ENCODE measurements around the gene SCYL2. TPM values are rescaled to one million over a fixed set of nuclear protein-coding genes. Genes with fewer than 3 reads are reported as not detected.

Gene SCYL2
- total RNA-seq, 1 donor from 2014 or later = 68.7 TPM

DNA sequence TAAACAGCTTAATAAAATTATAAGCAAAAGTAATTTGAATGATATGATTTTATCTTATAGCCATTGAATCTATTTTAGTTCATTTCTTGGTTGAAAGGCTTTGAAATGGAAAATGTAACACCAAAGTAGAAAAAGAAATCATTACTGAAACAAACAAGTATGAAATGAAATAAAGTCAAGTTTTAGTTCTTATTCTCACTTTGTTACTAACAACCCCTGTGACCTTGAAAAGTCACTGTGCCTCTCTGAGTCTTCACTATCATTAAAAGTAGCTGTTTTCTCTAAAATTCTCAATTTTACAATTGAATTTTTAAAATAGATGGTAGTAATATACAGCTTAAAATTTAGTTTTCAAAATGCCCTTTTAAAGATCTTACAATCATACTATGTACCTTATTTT lies 57.5 kb downstream of the SCYL2 start:
- DNase-seq (ENCODE audit: low read depth) (no peak), FAIRE-seq (no peak)
- Mint-ChIP-seq H3K27ac (ENCODE audit: unreplicated experiment) (no peak overlapping the region), H3K36me3 (ENCODE audit: low read depth, unreplicated experiment) (peaks cover 4% of the 10 kb centered on the region), H3K4me3 (ENCODE audit: unreplicated experiment) (no peak overlapping the region), H3K9me3 (ENCODE audit: unreplicated experiment) (no peaks in the 10 kb centered on the region), H3K4me1 (ENCODE audit: low read depth, unreplicated experiment) (no peaks in the 10 kb centered on the region), H3K27me3 (ENCODE audit: low read depth, unreplicated experiment) (no peaks in the 10 kb centered on the region)
- no peaks in the 10 kb centered on the region for H4K20me1 ChIP-seq (ENCODE audit: insufficient read depth, low read length)
- H3K36me3 ChIP-seq (ENCODE audit: insufficient read depth, low read length) = peaks cover 15% of the 10 kb centered on the region
- no peak overlapping the region for H3K9ac ChIP-seq (ENCODE audit: low read length)
- TF ChIP-seq, protein P1, sequence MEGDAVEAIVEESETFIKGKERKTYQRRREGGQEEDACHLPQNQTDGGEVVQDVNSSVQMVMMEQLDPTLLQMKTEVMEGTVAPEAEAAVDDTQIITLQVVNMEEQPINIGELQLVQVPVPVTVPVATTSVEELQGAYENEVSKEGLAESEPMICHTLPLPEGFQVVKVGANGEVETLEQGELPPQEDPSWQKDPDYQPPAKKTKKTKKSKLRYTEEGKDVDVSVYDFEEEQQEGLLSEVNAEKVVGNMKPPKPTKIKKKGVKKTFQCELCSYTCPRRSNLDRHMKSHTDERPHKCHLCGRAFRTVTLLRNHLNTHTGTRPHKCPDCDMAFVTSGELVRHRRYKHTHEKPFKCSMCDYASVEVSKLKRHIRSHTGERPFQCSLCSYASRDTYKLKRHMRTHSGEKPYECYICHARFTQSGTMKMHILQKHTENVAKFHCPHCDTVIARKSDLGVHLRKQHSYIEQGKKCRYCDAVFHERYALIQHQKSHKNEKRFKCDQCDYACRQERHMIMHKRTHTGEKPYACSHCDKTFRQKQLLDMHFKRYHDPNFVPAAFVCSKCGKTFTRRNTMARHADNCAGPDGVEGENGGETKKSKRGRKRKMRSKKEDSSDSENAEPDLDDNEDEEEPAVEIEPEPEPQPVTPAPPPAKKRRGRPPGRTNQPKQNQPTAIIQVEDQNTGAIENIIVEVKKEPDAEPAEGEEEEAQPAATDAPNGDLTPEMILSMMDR (IDR thresholded peaks at IDR 0.05; ENCODE audit: insufficient read depth, low read depth, low read length) = no peak
- TF ChIP-seq EZH2 (IDR thresholded peaks at IDR 0.05; ENCODE audit: insufficient read depth, low read length) = no peak
- H3K9me3 ChIP-seq (ENCODE audit: insufficient read depth, low read depth, low read length) = no peaks in the 10 kb centered on the region
- no peaks in the 10 kb centered on the region for H3K79me2 ChIP-seq (ENCODE audit: insufficient read depth, low read length)
- no peak overlapping the region for H2AFZ ChIP-seq (ENCODE audit: low read depth, low read length)
- no peaks in the 10 kb centered on the region for H3K27me3 ChIP-seq (ENCODE audit: insufficient read depth, low read length)
- H3K27ac ChIP-seq (ENCODE audit: low read depth, low read length) = no peak overlapping the region
- no peak overlapping the region for H3K4me2 ChIP-seq (ENCODE audit: low read length)
- H3K4me1 ChIP-seq (ENCODE audit: insufficient read depth, low read length) = no peaks in the 10 kb centered on the region
- H3K4me3 ChIP-seq (ENCODE audit: insufficient read depth, low read depth, low read length) = no peak overlapping the region

DNA sequence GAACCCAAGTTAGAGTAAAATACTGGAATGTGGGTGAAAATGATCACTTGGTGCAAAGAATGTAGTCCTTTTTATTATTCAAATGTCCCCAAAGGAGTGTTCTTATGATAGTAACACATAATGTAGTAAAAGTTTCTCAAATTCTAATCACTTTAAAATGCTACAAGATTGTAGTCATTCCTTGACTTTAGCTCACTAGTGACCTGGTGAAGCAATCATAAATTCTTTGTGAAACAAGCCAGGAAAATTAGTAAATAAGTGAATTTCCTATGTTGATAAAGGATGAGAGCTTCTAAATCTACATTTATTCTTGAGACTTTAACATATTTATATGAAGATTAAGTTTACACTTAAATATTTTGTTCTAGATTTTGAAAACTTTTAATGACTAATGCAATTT lies 59.2 kb downstream of the SCYL2 start:
- Histone ChIP-seq H3K27ac (ENCODE audit: low read depth, low read length) (no peak overlapping the region), H3K4me2 (ENCODE audit: low read length) (no peak overlapping the region), H3K9ac (ENCODE audit: low read length) (no peak overlapping the region), H2AFZ (ENCODE audit: low read depth, low read length) (no peak overlapping the region), H3K4me1 (ENCODE audit: insufficient read depth, low read length) (no peaks in the 10 kb centered on the region), H3K27me3 (ENCODE audit: insufficient read depth, low read length) (no peaks in the 10 kb centered on the region), H3K4me3 (ENCODE audit: insufficient read depth, low read depth, low read length) (no peak overlapping the region), H3K79me2 (ENCODE audit: insufficient read depth, low read length) (no peaks in the 10 kb centered on the region), H3K36me3 (ENCODE audit: insufficient read depth, low read length) (peaks cover 25% of the 10 kb centered on the region), H4K20me1 (ENCODE audit: insufficient read depth, low read length) (no peaks in the 10 kb centered on the region), H3K9me3 (ENCODE audit: insufficient read depth, low read depth, low read length) (no peaks in the 10 kb centered on the region)
- peaks cover 3% of the 10 kb centered on the region for H3K36me3 Mint-ChIP-seq (ENCODE audit: low read depth, unreplicated experiment)
- no peak for FAIRE-seq
- H3K27me3 Mint-ChIP-seq (ENCODE audit: low read depth, unreplicated experiment) = no peaks in the 10 kb centered on the region
- H3K4me3 Mint-ChIP-seq (ENCODE audit: unreplicated experiment) = no peak overlapping the region
- no peak overlapping the region for H3K27ac Mint-ChIP-seq (ENCODE audit: unreplicated experiment)
- no peak for DNase-seq (ENCODE audit: low read depth)
- no peaks in the 10 kb centered on the region for H3K9me3 Mint-ChIP-seq (ENCODE audit: unreplicated experiment)
- H3K4me1 Mint-ChIP-seq (ENCODE audit: low read depth, unreplicated experiment) = no peaks in the 10 kb centered on the region
- TF ChIP-seq EZH2 (IDR thresholded peaks at IDR 0.05; ENCODE audit: insufficient read depth, low read length) = no peak
- TF ChIP-seq, protein P1 (IDR thresholded peaks at IDR 0.05; ENCODE audit: insufficient read depth, low read depth, low read length) = no peak

DNA sequence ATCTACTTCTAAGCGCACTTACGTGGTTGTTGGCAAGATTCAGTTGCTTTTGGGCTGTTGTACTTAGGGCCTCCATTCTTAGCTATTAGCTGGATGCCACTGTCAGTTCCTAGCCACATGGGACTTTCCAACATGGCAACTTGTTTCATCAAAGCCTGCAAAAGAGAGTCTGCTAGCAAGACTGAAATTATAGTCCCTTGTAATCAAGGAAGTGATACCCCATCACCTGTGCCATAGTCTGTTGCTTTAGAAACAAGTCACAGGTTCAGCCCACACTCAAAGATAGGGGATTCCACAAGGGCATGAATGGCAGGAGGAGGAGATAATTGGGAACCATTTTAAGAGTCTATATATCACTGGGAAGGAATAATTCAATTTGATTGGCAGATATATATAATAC lies 62.8 kb downstream of the SCYL2 start:
- no peaks in the 10 kb centered on the region for H3K9me3 Mint-ChIP-seq (ENCODE audit: unreplicated experiment)
- Histone ChIP-seq H3K79me2 (ENCODE audit: insufficient read depth, low read length) (no peaks in the 10 kb centered on the region), H3K9me3 (ENCODE audit: insufficient read depth, low read depth, low read length) (no peaks in the 10 kb centered on the region), H3K4me3 (ENCODE audit: insufficient read depth, low read depth, low read length) (no peak overlapping the region), H4K20me1 (ENCODE audit: insufficient read depth, low read length) (no peaks in the 10 kb centered on the region), H2AFZ (ENCODE audit: low read depth, low read length) (no peak overlapping the region), H3K4me1 (ENCODE audit: insufficient read depth, low read length) (no peaks in the 10 kb centered on the region), H3K4me2 (ENCODE audit: low read length) (no peak overlapping the region), H3K27ac (ENCODE audit: low read depth, low read length) (no peak overlapping the region), H3K36me3 (ENCODE audit: insufficient read depth, low read length) (peaks cover 20% of the 10 kb centered on the region), H3K27me3 (ENCODE audit: insufficient read depth, low read length) (no peaks in the 10 kb centered on the region), H3K9ac (ENCODE audit: low read length) (no peak overlapping the region)
- H3K27me3 Mint-ChIP-seq (ENCODE audit: low read depth, unreplicated experiment) = no peaks in the 10 kb centered on the region
- H3K4me1 Mint-ChIP-seq (ENCODE audit: low read depth, unreplicated experiment) = no peaks in the 10 kb centered on the region
- H3K36me3 Mint-ChIP-seq (ENCODE audit: low read depth, unreplicated experiment) = peaks cover 1% of the 10 kb centered on the region
- no peak overlapping the region for H3K27ac Mint-ChIP-seq (ENCODE audit: unreplicated experiment)
- no peak for TF ChIP-seq EZH2 (IDR thresholded peaks at IDR 0.05; ENCODE audit: insufficient read depth, low read length)
- TF ChIP-seq, protein P1 (IDR thresholded peaks at IDR 0.05; ENCODE audit: insufficient read depth, low read depth, low read length) = no peak
- no peak for FAIRE-seq
- DNase-seq (ENCODE audit: low read depth) = no peak
- no peak overlapping the region for H3K4me3 Mint-ChIP-seq (ENCODE audit: unreplicated experiment)

Measured in astrocyte (in vitro differentiated cells and primary cell).